ENCODE results near the gene CHTF18. TPM values are rescaled to one million over a fixed set of nuclear protein-coding genes. Genes with fewer than 3 reads are reported as not detected.
"Not testable (repeated sequence)": the region's sequence is repeated elsewhere in the genome, so short reads cannot be mapped to it uniquely, and the experiment has no call there.

CHTF18 gene
- total RNA-seq, 1 donor from 2014 or later: 97.4 TPM

DNA sequence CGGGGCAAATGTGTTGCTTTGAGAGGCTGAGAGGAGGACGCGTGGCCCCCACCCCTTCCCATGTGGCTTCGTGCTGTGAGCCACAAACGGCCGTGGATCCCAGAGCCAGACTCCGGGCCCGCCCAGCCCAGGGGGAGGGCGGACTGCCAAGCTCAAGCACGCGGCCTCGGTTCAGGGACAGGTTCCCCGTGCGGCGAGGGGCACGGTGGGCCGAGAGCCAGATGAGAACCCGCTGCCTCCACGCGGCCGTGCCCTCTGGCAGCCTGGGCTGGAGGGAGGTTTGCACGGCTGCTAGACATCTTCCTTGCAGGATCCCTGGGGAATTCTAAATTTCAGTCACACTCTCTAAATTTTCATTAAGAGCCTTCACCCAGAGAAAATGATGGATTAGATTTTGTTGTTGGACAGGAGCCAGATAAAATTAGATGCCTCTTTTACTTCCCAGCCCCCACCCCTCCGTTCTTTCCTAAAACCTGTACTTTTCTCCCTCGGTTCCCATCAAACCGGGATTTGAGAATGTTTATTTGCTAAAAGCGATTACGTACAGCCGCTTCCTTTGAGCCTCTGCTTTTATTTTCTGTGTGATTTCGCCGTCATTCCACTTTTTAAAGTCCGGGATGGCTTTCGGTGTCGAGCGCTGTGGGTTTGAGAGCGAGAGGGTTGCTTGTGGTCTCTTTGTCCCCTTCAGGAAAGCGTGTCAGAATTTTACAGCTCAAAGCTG lies 37.1 kb downstream of the CHTF18 start:
- intact Hi-C loops (cut with micrococcal nuclease): no loop called here

DNA sequence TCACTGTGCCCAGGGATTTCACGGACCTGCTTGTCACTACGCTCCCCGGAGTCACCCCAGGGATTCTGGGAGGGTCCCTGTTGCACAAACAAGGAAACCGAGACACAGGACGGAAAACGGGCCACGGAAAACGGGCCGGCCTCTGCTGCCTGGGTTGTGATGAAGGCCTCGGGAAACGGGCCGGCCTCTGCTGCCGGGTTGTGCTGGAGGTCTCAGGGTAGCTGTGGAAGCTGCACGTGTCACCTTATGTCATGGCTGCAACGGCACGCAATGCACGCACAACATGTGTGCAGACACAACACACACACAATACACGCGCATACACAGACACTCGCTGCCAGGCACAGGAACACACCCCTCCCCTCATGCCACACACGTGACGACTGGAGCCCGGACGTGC lies 39.1 kb downstream of the CHTF18 start:
- intact Hi-C loops (cut with micrococcal nuclease): no loop called here

DNA sequence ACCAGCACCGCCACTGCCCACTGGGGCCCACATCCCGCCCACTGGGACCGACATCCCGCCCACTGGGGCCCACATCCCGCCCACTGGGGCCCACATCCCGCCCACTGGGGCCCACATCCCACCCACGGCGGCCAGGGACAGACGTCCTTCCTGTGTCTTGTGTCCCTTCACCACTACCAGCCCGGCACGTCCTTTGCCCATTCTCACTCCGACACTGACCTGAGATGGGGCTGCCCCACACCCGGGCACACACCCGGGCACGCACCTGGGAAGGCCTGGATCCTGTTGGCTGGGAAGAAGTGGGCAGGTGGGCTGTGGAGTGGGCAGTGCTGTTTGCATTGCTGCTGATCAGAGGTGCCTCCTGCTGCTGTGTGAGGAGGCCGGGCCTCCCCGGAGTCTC lies 40.5 kb downstream of the CHTF18 start:
- intact Hi-C loops (cut with micrococcal nuclease): no loop called here

DNA sequence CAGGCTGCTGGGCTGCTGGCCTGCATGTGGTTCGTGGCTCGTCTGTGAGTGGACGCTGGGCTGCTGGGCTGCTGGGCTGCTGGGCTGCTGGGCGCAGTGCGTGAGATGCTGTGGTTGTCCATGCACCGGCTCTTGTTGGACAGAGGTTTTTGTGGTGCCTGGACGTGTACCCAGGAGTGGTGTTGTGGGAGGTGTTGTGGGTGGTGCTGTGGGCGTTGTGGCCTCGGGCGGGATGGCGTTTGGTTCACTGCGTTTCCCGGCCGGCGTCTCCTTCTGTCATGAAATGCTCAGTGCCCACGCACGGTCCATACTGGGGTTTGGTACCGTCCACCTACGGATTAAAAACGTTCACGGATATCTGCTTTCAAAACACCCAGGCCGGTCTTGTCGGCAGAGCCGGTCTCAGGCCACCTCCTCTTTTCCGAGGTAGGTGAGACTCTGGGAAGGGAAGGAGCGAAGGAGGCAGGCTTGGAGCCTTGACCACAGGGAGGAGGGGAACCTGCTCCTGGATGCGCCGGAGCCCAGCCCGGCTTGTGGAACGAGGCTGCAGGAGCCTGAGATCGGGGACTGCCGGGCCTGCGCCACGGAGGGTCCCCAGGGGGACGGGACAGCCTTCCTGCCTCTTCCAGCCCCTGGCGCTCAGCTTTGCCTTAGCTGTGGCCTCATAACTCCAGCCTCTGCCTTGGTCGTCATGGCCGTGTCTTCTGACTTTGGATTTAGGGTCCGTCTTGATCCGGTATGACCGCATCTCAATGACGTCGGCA lies 41.9 kb downstream of the CHTF18 start:
- intact Hi-C loops (cut with micrococcal nuclease): no loop called here

DNA sequence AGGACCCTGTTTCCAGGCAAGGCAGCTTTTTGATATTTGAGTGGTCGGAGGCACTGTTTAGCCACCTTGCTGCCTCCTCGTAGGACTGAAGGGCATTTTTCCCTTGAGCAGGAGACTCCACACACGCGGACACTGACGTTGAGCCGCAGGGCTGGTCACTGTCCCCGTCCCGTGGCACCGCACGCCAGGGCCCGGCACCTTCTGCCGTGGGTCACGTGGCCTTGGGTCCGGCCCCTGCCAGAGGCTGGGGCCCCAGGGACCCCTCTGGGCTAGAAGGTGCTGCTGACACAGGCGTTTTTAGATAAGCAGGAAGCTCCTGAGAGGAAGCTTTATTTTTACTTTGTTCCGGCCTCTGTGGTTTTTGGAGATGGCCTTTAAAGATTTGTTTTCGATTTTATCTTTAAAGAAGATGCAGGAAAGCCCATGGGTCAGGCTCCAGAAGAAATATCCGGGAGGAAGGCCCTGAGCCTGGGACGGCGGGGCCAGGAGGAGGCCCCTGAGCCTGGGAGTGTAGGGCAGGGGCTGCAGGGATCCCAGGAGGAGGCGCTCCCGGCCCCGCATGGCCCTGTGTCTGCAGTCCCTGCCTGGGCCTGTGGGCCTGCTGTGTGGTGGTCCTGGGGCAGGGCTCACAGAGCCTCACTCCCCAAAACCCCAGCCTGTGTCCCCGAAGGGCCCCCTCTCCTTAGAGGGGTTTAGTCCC lies 42.6 kb downstream of the CHTF18 start:
- intact Hi-C loops (cut with micrococcal nuclease): no loop called here

DNA sequence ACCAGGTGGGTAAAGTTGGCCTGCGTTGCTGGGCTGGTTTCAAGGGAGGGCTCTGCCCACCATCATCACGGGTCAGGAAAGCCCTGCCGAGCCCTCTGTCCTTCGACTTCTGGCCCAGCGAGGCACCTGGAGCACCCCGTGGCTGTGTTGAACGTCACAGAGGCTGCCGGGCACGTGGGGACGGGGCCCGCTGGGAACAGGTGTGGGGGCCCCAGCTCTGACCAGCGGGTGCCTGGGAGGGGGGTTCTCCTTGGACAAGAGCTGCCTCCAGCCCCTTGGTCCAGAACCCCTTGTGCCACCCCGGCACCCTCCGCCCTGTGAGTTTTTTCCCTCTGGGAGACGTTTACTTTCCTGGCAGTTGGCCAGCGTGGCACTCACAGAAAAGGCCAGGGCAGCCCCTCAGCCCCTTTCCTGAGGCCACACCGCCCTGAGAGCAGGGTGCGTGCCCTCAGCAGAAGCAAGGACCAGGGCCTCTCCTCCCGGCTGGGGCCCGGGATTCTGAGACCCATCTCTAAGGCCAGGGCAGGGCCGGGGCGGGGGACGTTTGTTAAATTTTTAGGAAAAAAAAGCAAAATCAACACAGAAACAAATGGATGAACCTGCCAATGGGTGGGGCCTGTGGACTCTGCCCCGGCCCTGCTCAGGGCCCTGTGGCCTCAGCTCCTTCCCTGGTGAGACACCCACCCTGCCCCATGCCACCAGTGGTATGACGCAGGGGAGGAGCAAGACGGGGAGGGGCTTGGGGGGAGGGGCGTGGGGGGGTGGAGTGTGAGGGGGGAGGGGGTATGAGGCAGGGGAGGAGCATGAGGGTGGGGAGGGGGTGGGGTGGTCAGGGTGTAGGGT lies 43.4 kb downstream of the CHTF18 start:
- intact Hi-C loops (cut with micrococcal nuclease): no loop called here

DNA sequence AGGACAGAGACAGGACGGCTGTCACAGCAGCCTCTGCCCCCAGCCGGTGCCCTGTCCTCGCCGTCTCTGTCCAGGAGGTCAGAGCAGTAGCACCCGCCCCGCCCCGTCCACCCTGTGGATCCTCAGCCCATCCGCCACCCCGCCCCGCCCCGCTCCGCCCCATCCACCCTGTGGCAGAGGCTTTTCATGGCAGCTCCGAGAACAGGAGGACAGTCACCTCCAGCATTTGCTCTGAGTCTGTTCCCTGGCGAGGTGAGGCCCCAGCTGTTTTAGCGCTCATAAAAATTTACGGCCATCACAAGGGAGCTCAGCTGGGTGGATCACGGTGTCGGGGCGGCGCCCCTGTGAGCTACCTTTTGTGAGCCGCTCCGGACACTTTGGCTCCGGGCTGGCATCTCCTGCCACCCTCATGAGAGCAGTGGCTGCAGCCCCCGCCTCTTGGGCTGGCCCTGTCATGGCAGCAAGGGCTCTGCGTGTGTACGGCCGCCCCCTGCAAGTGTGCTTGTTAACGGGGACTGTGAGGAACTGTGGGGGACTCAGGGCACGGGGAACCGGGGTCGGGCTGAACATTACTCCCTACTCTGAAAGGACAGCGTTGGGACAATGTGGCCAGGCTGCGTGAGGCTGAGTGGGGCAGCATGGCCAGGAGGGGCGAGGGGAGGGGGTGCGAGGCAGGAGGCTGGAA lies 44.4 kb downstream of the CHTF18 start:
- intact Hi-C loops (cut with micrococcal nuclease): no loop called here

DNA sequence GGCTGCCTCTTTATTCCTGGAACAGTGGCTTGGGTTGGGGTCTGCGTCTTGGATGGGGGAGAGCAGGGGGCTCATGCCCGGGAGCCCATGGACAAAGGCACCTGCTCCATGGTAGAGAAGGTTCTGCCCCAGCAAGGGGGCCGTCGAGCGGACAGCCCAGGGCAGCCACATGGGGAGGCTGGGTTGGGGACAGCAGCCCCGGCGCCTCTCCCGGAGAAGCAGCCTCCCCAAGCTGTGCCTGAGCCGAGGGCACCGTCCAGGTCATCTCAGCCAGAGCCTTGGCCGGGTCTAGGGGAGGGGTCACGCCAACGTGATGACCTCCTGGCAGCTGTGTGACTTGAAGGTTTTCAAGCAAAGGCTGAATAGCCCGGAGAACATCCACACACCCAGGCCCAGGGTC lies 45.0 kb downstream of the CHTF18 start:
- intact Hi-C loops (cut with micrococcal nuclease): no loop called here

DNA sequence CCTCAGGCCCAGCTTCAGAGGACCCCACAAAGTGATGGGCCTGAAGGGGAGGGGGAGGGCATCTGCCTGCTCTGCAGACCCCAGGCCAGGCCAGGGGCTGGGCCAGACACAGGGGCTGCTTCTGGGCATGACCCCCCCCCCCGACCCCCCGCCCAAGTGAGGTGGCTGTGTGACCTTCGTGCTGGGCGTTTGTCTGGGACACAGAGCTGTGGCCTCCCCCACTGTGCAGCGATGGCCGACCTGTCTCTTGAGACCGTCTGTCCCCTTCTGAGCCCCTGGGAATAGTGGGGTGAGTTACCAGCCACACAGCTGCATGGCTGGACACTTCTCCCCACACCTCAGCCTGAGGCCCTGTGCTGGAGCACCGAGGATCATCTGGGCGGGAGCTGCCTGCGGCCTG lies 47.0 kb downstream of the CHTF18 start:
- intact Hi-C loops (cut with micrococcal nuclease): no loop called here

DNA sequence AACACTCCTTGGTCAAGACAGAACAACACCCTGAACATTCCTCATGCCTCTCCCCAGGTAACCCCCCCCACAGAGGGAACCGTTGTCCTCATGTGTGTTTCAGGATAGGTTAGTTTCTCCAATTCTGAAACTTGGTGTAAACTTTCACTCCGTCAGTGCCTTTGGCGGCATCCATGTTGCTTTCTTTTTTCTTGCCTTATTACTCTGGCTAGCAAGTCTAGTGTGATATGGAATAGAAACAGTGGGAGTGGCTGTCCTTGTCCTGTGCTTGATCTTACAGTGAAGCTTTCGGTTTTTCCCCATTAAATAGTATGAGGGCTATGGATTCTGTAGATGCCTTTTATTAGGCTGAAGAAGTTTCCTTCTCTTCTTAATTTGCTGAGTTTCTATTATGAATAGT lies 47.8 kb downstream of the CHTF18 start:
- intact Hi-C loops (cut with micrococcal nuclease): no loop called here

DNA sequence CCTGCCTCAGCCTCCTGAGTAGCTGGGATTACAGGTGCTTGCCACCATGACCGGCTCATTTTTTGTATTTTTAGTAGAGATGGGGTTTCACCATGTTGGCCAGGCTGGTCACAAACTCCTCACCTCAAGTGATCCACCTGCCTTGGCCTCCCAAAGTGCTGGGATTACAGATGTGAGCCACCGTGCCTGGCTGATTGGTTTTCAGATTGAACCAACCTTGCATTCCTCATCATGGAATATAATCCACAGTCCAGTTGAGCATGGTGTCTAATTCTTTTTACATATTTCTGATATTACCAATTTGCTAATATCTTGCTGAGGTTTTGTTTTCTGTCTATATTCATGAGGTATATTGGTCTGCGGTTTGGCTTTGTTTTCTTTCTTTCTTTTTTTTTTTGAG lies 48.4 kb downstream of the CHTF18 start:
- intact Hi-C loops (cut with micrococcal nuclease): not testable (repeated sequence)

DNA sequence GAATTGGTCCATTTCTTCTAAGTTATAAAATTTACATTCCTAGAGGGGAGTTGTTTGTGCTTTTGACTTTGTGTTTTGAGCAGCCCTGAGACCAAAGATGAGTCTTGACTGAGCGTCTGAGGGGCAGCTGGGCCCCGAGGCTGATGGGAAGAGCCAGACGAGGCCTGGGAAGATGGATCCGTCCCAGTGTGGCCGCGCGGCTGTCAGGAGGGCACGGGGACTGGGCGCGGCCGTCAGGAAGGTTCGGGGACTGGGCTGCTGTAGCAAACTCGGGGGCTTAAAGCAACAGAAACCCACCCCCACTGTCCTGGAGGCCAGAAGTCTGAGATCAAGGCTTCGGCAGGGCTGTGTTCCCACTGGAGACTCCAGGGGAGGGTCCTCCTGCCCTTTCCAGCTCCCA lies 50.3 kb downstream of the CHTF18 start:
- intact Hi-C loops (cut with micrococcal nuclease): no loop called here

DNA sequence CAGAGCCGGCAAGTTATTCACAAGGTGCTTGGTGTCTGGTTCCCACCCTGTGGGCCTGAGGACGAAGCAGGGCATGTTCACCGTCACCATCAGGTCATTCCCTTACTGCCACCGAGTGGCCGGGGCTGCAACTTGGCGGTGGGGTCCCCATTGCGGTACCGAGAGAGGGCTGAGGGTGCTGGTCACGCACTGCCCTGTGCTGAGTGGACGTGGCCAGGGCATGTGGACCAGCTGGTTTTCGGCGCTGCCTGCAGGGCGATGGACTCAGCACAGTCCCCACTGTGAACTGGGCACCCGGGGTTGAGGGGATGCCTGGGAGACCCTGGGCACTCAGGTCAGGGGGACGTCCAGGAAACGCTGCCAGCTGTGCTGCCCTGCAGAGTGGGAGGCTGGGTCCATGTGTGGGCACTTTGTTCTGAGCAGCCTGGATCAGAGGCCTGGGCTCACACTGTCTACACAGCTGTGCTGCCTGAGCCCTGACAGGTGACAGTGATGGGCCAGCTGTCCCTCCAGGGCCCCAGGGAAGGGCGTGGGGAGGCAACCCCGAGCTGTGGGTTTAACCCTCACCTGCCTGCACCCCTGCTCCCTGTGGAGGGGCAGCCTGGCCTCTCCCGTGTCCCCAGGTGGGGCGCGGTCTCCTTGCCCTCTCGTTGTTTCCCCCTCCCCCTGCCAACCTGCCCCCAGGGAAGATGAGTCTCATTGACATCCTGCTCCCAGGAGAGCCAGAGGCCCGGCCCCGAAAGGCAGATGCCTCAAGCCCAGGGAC lies 51.4 kb downstream of the CHTF18 start:
- intact Hi-C loops (cut with micrococcal nuclease): no loop called here

DNA sequence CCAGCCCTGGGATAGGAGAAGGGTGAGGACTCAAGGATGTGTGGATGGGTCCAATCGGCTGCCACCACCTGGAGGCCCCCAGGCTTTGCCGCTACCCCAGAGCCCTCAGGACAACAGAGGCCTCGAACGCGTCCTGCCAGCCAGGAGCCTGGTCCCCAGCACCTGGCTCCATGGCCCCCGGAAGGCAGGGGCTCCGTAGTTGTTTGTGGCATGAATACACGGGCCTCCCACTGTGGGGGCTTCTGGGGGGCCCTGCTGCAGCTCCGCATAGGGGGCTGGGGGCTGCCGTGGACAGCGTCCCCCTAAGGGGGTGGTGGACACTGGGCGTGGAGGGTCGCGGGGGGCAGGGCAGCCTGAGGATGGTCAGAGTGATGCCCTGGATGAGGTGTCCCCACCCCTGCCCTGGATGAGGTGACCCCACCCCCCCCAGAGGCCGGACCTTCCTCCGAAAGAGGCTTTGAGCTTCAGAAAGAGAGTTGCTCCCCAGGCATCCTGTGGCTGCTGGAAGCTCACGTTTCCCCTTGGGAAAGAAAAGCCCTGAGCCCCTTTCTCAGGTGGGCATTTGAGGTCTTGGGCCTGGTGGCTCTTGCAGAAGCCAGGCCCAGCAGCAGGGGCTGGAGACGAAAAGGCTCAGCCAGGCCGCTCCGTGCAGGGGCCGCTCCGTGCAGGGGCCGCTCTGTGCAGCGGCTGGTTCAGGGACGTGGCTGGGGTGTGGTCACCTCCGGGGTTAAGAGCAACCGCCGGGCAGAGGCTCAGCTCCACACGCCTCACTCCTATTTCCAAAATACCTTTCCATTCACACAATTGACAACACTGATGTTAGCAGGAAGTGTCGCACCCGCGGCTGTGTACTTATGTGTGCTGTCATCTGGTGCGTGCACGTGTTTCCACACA lies 52.4 kb downstream of the CHTF18 start:
- intact Hi-C loops (cut with micrococcal nuclease): no loop called here

DNA sequence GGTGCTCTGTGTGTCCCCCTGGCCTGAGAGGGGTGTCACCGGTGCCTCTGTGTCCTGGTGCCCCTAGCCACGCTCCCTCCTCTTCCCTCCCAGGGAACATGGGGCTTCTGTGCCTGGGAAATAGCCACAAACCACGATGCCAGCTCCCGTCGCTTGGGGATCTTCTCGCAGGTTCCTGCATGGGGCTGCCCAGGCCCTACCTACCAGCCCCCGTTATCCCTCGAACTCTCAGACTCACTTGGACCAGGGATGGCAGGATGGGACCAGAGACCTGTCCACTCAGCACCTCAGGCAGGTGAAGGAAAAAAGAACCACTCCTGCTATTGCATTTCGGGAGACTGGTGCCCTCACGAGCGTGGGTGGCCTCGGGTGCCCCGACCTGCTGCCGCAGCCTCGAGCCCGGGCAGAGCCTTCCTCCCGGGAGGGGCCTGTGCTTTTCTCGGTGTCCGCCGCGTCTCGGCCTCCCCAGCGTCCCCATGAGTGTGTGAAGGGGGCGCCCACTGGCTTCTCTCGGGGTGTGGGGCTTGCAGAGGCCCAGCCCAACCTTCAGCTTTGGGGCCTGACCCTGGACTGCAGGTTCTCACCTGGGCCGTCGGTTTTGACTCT lies 53.1 kb downstream of the CHTF18 start:
- intact Hi-C loops (cut with micrococcal nuclease): no loop called here

DNA sequence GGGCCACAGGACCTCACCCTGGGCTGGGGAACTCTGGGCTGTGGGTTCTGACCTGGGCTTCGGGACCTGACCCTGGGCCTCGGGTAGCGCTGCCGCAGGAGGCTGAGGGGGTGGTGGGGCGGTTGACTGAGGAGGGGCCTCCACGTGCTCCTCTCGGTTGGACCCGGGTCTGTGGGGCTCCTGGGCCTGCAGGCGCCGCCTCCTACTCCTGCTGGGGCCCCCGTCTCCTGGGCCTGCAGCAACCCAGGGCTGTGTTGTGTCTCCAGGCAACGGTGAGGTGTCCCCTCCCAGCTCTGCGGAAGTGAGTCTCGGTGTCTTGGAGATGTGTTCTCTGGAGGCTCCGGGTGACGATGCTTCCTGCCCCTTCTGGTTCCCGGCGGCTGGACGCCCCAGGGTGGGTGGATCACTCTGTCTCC lies 53.6 kb downstream of the CHTF18 start:
- intact Hi-C loops (cut with micrococcal nuclease): no loop called here

DNA sequence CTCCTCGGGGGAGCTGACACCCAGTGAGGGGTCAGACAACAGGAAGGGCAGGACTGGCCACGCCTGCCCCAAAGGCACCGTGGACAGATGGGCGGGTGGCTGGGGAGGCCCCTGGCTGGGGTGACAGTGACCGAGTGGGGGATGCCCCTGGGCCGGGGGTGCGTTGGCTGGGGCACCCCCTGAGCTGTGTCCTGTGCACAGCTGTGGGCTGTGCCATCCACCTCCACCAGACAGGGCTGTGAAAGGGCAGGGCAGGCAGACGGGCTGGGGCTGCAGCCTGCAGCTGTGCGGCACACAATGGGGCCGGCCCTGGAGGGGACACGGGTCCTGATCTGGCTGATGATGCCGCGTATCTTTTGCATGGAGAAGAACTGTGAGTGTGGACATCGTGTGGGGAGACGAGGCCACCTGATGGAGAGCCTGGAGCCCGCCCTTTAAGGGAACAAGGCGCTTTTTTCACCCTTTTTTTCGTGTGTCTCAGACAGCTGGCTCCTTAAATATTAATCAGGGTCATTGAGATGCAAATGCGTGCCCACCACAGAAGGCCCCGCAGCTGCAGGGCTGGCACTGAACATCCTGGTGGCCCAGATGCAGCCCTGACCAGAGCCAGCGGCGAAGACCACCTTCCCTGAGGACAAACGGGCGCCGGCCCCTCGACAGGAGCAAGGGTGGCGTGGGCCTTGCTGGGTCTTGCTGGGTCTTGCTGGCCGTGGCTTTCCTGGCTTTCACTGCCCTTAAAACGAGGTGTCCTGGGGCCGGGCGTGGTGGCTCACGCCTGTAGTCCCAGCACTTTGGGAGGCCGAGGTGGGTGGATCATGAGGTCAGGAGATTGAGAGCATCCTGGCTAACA lies 54.5 kb downstream of the CHTF18 start:
- intact Hi-C loops (cut with micrococcal nuclease): no loop called here

DNA sequence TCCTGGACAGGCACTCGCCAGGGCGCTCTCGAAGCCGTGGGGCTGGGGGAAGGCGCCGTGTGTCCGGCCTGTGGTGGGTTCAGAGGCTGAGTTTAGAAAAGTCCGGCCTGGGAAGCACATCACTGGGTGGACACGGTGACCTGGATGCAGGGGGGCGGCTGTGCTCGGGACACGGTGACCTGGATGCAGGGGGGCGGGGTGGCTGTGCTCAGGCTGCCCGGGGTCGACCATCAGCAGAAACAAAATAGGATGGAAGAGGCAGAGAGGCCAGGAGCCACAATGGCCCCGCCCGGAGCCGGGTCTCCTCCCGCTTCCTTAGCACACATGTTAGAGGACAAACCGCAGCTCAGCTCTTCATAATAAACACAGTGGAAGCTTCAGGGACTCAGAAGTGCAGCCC lies 55.4 kb downstream of the CHTF18 start:
- intact Hi-C loops (cut with micrococcal nuclease): no loop called here
